Uterus (tissue), 4 donors: ENCODE results near the gene TCERG1. TPM values are rescaled to one million over a fixed set of nuclear protein-coding genes. Genes with fewer than 3 reads are reported as not detected.
"Not testable (repeated sequence)": the region's sequence is repeated elsewhere in the genome, so short reads cannot be mapped to it uniquely, and the experiment has no call there.

ENCODE experiments used
- DNase-seq, 2 donors: peaks; one replicate each; pipeline ENCODE4 v3.0.0-alpha.2; 2019 to 2020
- H3K27ac ChIP-seq, 2 donors: fragments of 200-600 bp; sonication (generic); 1 replicate in 1 of 2; 2 replicates in 1 of 2; pipeline ENCODE4 v1.5.1; 2016 to 2018
- H3K27me3 ChIP-seq, 2 donors: fragments of 200-600 bp; sonication (generic); one replicate each; pipeline ENCODE4 v1.5.1; 2018 to 2019; ENCODE audit warnings: control low read depth in 1 of 2
- H3K36me3 ChIP-seq, 2 donors: fragments of 200-600 bp; sonication (generic); one replicate each; pipeline ENCODE4 v1.5.1; 2019; ENCODE audit warnings: control low read depth in 1 of 2
- H3K4me1 ChIP-seq, 2 donors: fragments of 200-600 bp; sonication (generic); one replicate each; pipeline ENCODE4 v1.5.1; 2018 to 2019; ENCODE audit warnings: control low read depth in 1 of 2
- H3K4me3 ChIP-seq, 2 donors: fragments of 200-600 bp; sonication (generic); 1 replicate in 1 of 2; 2 replicates in 1 of 2; pipeline ENCODE4 v1.5.1; 2018 to 2019; ENCODE audit warnings: mild to moderate bottlenecking in 1 of 2
- H3K9me3 ChIP-seq, 2 donors: fragments of 200-600 bp; sonication (generic); one replicate each; pipeline ENCODE4 v1.5.1; 2019; ENCODE audit warnings: control low read depth in 1 of 2
- CTCF ChIP-seq, 4 experiments: fragments of 200-600 bp in 2 of 4; fragments of 450-650 bp in 2 of 4; sonication (generic) in 2 of 4; IDR thresholded peaks; one replicate each; pipeline ENCODE4 v1.5.1; 2016 to 2019; ENCODE audit warnings: antibody characterized with exemption in 4 of 4, mild to moderate bottlenecking in 2 of 4, moderate library complexity in 1 of 4
- POLR2A ChIP-seq, 2 donors: fragments of 450-650 bp; IDR thresholded peaks; one replicate each; pipeline ENCODE4 v1.6.1; 2016; ENCODE audit warnings: antibody characterized with exemption in 2 of 2, mild to moderate bottlenecking in 1 of 2, moderate library complexity in 1 of 2
- intact Hi-C: fragments of 100-400 bp; cut with DNase I; formaldehyde crosslinking; loops from one replicate; pipeline ENCODE4 v1.15.1; 2023; ENCODE audit warnings: low total_unique reads
- small RNA-seq: library from RNA; depleted of rRNA; stranded (forward); fragments of <200 nt; gene quantifications from one replicate; pipeline ENCODE3, GENCODE V24; 2016
- total RNA-seq, 4 donors: library from RNA; depleted of rRNA in 3 of 4; stranded (reverse); fragments of >200 nt in 3 of 4; gene quantifications; one replicate each; pipeline versions ENCODE4 v1.1.0 to v1.2.4, GENCODE V29; 2014 to 2023
- donor health status: DM: yes; HTN: yes; CAD: no.

TCERG1 gene
- total RNA-seq, 4 donors from 2014 or later: 49.7 to 109 (median 77.7) TPM

- intact Hi-C loops: no loop called here
- Histone ChIP-seq H3K27me3 (no peaks in the 10 kb centered on the region), H3K4me3 (no peak overlapping the region), H3K36me3 (no peaks in the 10 kb centered on the region), H3K4me1 (no peaks in the 10 kb centered on the region), H3K9me3 (no peaks in the 10 kb centered on the region), H3K27ac (no peak overlapping the region)
- DNase-seq: no peak
- no peak for TF ChIP-seq CTCF (IDR thresholded peaks at IDR 0.05)
- no peak for TF ChIP-seq POLR2A (IDR thresholded peaks at IDR 0.05)
These were observed 101.8 kb downstream of the TCERG1 start for GRCh38 chr5:146548781-146549449.

GRCh38 chr5:146549615-146550014 is 102.5 kb downstream of the TCERG1 start:
- TF ChIP-seq CTCF (IDR thresholded peaks at IDR 0.05): no peak
- no peak for TF ChIP-seq POLR2A (IDR thresholded peaks at IDR 0.05)
- Histone ChIP-seq H3K9me3 (no peaks in the 10 kb centered on the region), H3K4me3 (no peak overlapping the region), H3K4me1 (no peaks in the 10 kb centered on the region), H3K36me3 (no peaks in the 10 kb centered on the region), H3K27me3 (no peaks in the 10 kb centered on the region), H3K27ac (no peak overlapping the region)
- intact Hi-C loops: no loop called here
- DNase-seq: no peak

- no peaks in the 10 kb centered on the region for H3K36me3 ChIP-seq
- intact Hi-C loops: no loop called here
- TF ChIP-seq POLR2A (IDR thresholded peaks at IDR 0.05) (no peak), CTCF (IDR thresholded peaks at IDR 0.05) (no peak)
- H3K4me1 ChIP-seq: no peaks in the 10 kb centered on the region
- no peak overlapping the region for H3K4me3 ChIP-seq
- H3K27me3 ChIP-seq: peaks cover 0 to 3% of the 10 kb centered on the region in 2 donors
- no peaks in the 10 kb centered on the region for H3K9me3 ChIP-seq
- no peak overlapping the region for H3K27ac ChIP-seq
- DNase-seq: no peak
These were observed 106.3 kb downstream of the TCERG1 start for GRCh38 chr5:146553446-146553845.

GRCh38 chr5:146556884-146557283 is 109.8 kb downstream of the TCERG1 start:
- H3K4me3 ChIP-seq, H3K27me3 ChIP-seq, DNase-seq, H3K9me3 ChIP-seq, H3K36me3 ChIP-seq, H3K4me1 ChIP-seq, intact Hi-C loops, H3K27ac ChIP-seq: not testable (repeated sequence)

- no peak overlapping the region for H3K27ac ChIP-seq
- intact Hi-C loops: no loop called here
- no peak overlapping the region for H3K4me3 ChIP-seq
These were observed 113.2 kb downstream of the TCERG1 start for GRCh38 chr5:146560205-146560812.

More at GRCh38 chr5:146560205-146560812, 113.2 kb downstream of the TCERG1 start:
- TF ChIP-seq CTCF (IDR thresholded peaks at IDR 0.05): no peak
- no peak for TF ChIP-seq POLR2A (IDR thresholded peaks at IDR 0.05)
- Histone ChIP-seq H3K9me3 (no peaks in the 10 kb centered on the region), H3K36me3 (no peaks in the 10 kb centered on the region), H3K27me3 (no peaks in the 10 kb centered on the region), H3K4me1 (no peaks in the 10 kb centered on the region)
- DNase-seq: no peak

Small RNA genes lying within 50 kb of the gene (small RNA-seq; reads per million reads assigned to genes)
- gene RF02271: not detected

Other genes starting within 250 kb of the TCERG1 start
- gene RBM27, start 243.7 kb upstream of the TCERG1 start, total RNA-seq: 10 to 100 TPM; 18.8 to 53.9 (median 29.6) TPM
- under 1 TPM in 1 of 4 donors, not detected in 3; 0.30 TPM for gene POU4F3, start 108.5 kb upstream of the TCERG1 start, total RNA-seq
- gene GPR151, start 68.9 kb downstream of the TCERG1 start, total RNA-seq: not detected